Liver (tissue), 9 donors: Measurements from ENCODE around the gene ATXN7L3. TPM values are rescaled to one million over a fixed set of nuclear protein-coding genes. Genes with fewer than 3 reads are reported as not detected.
A peak's percentile ranks its signal among the peaks of the same experiment; 100 is the strongest.

Source experiments
- DNase-seq: peaks from one replicate; pipeline ENCODE4 v3.0.0-alpha.2; 2017; ENCODE audit warnings: low spot score
- H3K27ac ChIP-seq, 2 donors: one replicate each; pipeline ENCODE4 v1.7.0; 2013; ENCODE audit warnings: inconsistent platforms in 2 of 2, low read length in 2 of 2, control low read depth in 1 of 2, low read depth in 1 of 2, mild to moderate bottlenecking in 1 of 2
- H3K27me3 ChIP-seq, 4 donors: one replicate each; pipeline versions ENCODE4 v1.6.1 to v1.7.0; 2013; ENCODE audit warnings: low read length in 3 of 4, inconsistent platforms in 1 of 4, mild to moderate bottlenecking in 1 of 4, moderate library complexity in 1 of 4; ENCODE audit not compliant: control insufficient read depth in 4 of 4, insufficient read depth in 4 of 4
- H3K36me3 ChIP-seq, 4 donors: one replicate each; pipeline versions ENCODE4 v1.6.1 to v1.7.0; 2013; ENCODE audit warnings: low read length in 3 of 4, mild to moderate bottlenecking in 3 of 4, low read depth in 1 of 4, moderate library complexity in 1 of 4; ENCODE audit not compliant: control insufficient read depth in 4 of 4, insufficient read depth in 3 of 4
- H3K4me1 ChIP-seq, 4 donors: one replicate each; pipeline versions ENCODE4 v1.6.1 to v1.7.0; 2013; ENCODE audit warnings: low read length in 3 of 4, mild to moderate bottlenecking in 3 of 4, moderate library complexity in 1 of 4; ENCODE audit not compliant: control insufficient read depth in 4 of 4, insufficient read depth in 4 of 4
- H3K4me3 ChIP-seq, 3 donors: one replicate each; pipeline versions ENCODE4 v1.6.1 to v1.7.0; 2013; ENCODE audit warnings: low read length in 3 of 3, control low read depth in 1 of 3, low read depth in 1 of 3, mild to moderate bottlenecking in 1 of 3
- H3K9ac ChIP-seq, 2 donors: one replicate each; pipeline ENCODE4 v1.7.0; 2013; ENCODE audit warnings: low read length in 2 of 2, mild to moderate bottlenecking in 2 of 2, moderate library complexity in 2 of 2, control low read depth in 1 of 2, low read depth in 1 of 2
- H3K9me3 ChIP-seq, 4 donors: one replicate each; pipeline versions ENCODE4 v1.6.1 to v1.7.0; 2013; ENCODE audit warnings: low read length in 3 of 4; ENCODE audit not compliant: control insufficient read depth in 4 of 4
- ATF3 ChIP-seq: IDR thresholded peaks from 2 replicates; pipeline ENCODE4 v1.6.1; 2016; ENCODE audit warnings: antibody characterized with exemption
- EGR1 ChIP-seq, 2 donors: IDR thresholded peaks; 2 replicates each; pipeline ENCODE4 v1.6.1; 2016 to 2018; ENCODE audit warnings: antibody characterized with exemption in 2 of 2, low read depth in 2 of 2
- FOXA1 ChIP-seq: IDR thresholded peaks from 2 replicates; pipeline ENCODE4 v1.6.1; 2016; ENCODE audit warnings: antibody characterized with exemption
- FOXA2 ChIP-seq: IDR thresholded peaks from 2 replicates; pipeline ENCODE4 v1.6.1; 2016; ENCODE audit warnings: antibody characterized with exemption
- GABPA ChIP-seq, 2 donors: IDR thresholded peaks in 1 of 2; conservative IDR thresholded peaks in 1 of 2; 2 replicates each; pipeline ENCODE4 v1.6.1; 2016; ENCODE audit warnings: antibody characterized with exemption in 2 of 2, mild to moderate bottlenecking in 1 of 2, moderate library complexity in 1 of 2
- HNF4A ChIP-seq, 2 donors: conservative IDR thresholded peaks; 2 replicates each; pipeline ENCODE4 v1.6.1; 2016; ENCODE audit warnings: antibody characterized with exemption in 2 of 2, mild to moderate bottlenecking in 2 of 2
- HNF4G ChIP-seq: IDR thresholded peaks from 2 replicates; pipeline ENCODE4 v1.6.1; 2016; ENCODE audit warnings: antibody characterized with exemption
- JUND ChIP-seq, 2 donors: IDR thresholded peaks; 2 replicates each; pipeline ENCODE4 v1.6.1; 2016; ENCODE audit warnings: antibody characterized with exemption in 2 of 2
- MAX ChIP-seq: IDR thresholded peaks from 2 replicates; pipeline ENCODE4 v1.6.1; 2016; ENCODE audit warnings: antibody characterized with exemption
- NR2F2 ChIP-seq: IDR thresholded peaks from 2 replicates; pipeline ENCODE4 v1.6.1; 2016; ENCODE audit warnings: antibody characterized with exemption
- RAD21 ChIP-seq, 2 donors: IDR thresholded peaks; 2 replicates each; pipeline ENCODE4 v1.6.1; 2016; ENCODE audit warnings: antibody characterized with exemption in 2 of 2, mild to moderate bottlenecking in 2 of 2
- REST ChIP-seq: IDR thresholded peaks from 2 replicates; pipeline ENCODE4 v1.6.1; 2016; ENCODE audit warnings: antibody characterized with exemption, mild to moderate bottlenecking
- SP1 ChIP-seq: IDR thresholded peaks from 2 replicates; pipeline ENCODE4 v1.6.1; 2018; ENCODE audit warnings: antibody characterized with exemption, mild to moderate bottlenecking
- TAF1 ChIP-seq: conservative IDR thresholded peaks from 2 replicates; pipeline ENCODE4 v1.6.1; 2016; ENCODE audit warnings: antibody characterized with exemption, mild to moderate bottlenecking
- YY1 ChIP-seq: IDR thresholded peaks from 2 replicates; pipeline ENCODE4 v1.6.1; 2016; ENCODE audit warnings: antibody characterized with exemption, mild to moderate bottlenecking
- ZBTB33 ChIP-seq: IDR thresholded peaks from 2 replicates; pipeline ENCODE4 v1.6.1; 2016; ENCODE audit warnings: antibody characterized with exemption
- whole genome bisulfite sequencing: extraction: QIAGEN DNeasy Blood & Tissue Kit; methylation state at CpG from one replicate; pipeline ENCODE4 v1.1.7; 2013; 5-methylcytosine and 5-hydroxymethylcytosine counted together
- polyA plus RNA-seq, 2 donors: library from polyadenylated mRNA; stranded (reverse) in 1 of 2; unstranded in 1 of 2; fragments of 200-250 nt in 1 of 2; fragments of >200 nt in 1 of 2; fragmentation: Nextera tagmentation in 1 of 2; extraction: Ambion mirVana in 1 of 2; gene quantifications; one replicate each; pipeline versions ENCODE4 v1.2.1 to v1.2.3, GENCODE V29; 2013 to 2015
- total RNA-seq, 2 donors: library from RNA; depleted of rRNA; stranded (reverse); fragments of >200 nt; gene quantifications; one replicate each; pipeline ENCODE4 v1.2.3, GENCODE V29; 2014
- donor health status: healthy.
- donor health status: healthy.
- donor health status: healthy.
- donor health status: healthy.
- donor health status: healthy.

The ATXN7L3 gene
- total and polyA plus RNA-seq, 4 donors = 5.1 to 20.9 (median 14.7) TPM

- H3K4me3 ChIP-seq = no peak overlapping the region
These were observed 10.9 kb downstream of the ATXN7L3 start for GRCh38 chr17:44188576-44189403.

GRCh38 chr17:44187131-44187899, 12.4 kb downstream of the ATXN7L3 start:
- Histone ChIP-seq H3K9me3 (no peaks in the 10 kb centered on the region), H3K36me3 (peaks cover 0 to 17% (median 8%) of the 10 kb centered on the region in 4 donors), H3K27ac (peak overlapping the region; percentile 94 to 97), H3K4me3 (peak overlapping the region; percentile 69 to 99 (median 78)), H3K4me1 (peaks cover 7 to 35% (median 31%) of the 10 kb centered on the region in 4 donors), H3K27me3 (no peaks in the 10 kb centered on the region), H3K9ac (peak overlapping the region; percentile 96)
- TF ChIP-seq NR2F2 = no peak
- no peak for TF ChIP-seq FOXA2
- TF ChIP-seq GABPA (IDR thresholded peaks at IDR 0.05 in 1 of 2, conservative IDR thresholded peaks at IDR 0.05 in 1 of 2) = peak in 1 of 2 donors; percentile 27
- TF ChIP-seq EGR1 (IDR thresholded peaks at IDR 0.05; ENCODE audit: low read depth in 2 of 2) = no peak
- 4% methylated on average over 32 of the region's 32 CpGs for WGBS
- DNase-seq = no peak

More at GRCh38 chr17:44188576-44189403, 10.9 kb downstream of the ATXN7L3 start:
- no peaks in the 10 kb centered on the region for H3K27me3 ChIP-seq
- H3K36me3 ChIP-seq = peaks cover 5 to 25% (median 13%) of the 10 kb centered on the region in 4 donors
- H3K4me1 ChIP-seq = peaks cover 6 to 35% (median 31%) of the 10 kb centered on the region in 4 donors
- WGBS = 87% methylated on average over 12 of the region's 12 CpGs
- no peak overlapping the region for H3K27ac ChIP-seq
- no peak for DNase-seq
- H3K9ac ChIP-seq = no peak overlapping the region
- TF ChIP-seq RAD21 (IDR thresholded peaks at IDR 0.05) (no peak), TAF1 (no peak)
- no peaks in the 10 kb centered on the region for H3K9me3 ChIP-seq

- no peaks in the 10 kb centered on the region for H3K9me3 ChIP-seq
- WGBS = under 1% methylated on average over 50 of the region's 50 CpGs
- H3K4me1 ChIP-seq = peaks cover 7 to 35% (median 31%) of the 10 kb centered on the region in 4 donors
- peak within 1 kb of the TSS; percentile 96 for H3K9ac ChIP-seq
- no peaks in the 10 kb centered on the region for H3K27me3 ChIP-seq
- peak; percentile 100 for DNase-seq
- H3K4me3 ChIP-seq = peak within 1 kb of the TSS; percentile 78 to 99 (median 97)
- H3K27ac ChIP-seq = peak within 1 kb of the TSS; percentile 94 to 97
- peaks cover 0 to 22% (median 12%) of the 10 kb centered on the region in 4 donors for H3K36me3 ChIP-seq
- TF ChIP-seq HNF4A (conservative IDR thresholded peaks at IDR 0.05) (peak; percentile 18 to 38), ZBTB33 (peak; percentile 62), REST (peak; percentile 52), ATF3 (peak; percentile 85), JUND (IDR thresholded peaks at IDR 0.05) (peak; percentile 76 to 83), HNF4G (no peak), SP1 (peak; percentile 94), MAX (peak; percentile 61), YY1 (peak; percentile 66), FOXA2 (no peak), FOXA1 (peak; percentile 14)
These were observed 13.2 kb downstream of the ATXN7L3 start, which contains the start of gene TMUB2 for GRCh38 chr17:44186307-44187130. TMUB2 (plus strand) TSS chr17:44186972; CDS start chr17:44187709, 737 bp downstream.
